ENCODE results near the gene TNFRSF4.

DNA sequence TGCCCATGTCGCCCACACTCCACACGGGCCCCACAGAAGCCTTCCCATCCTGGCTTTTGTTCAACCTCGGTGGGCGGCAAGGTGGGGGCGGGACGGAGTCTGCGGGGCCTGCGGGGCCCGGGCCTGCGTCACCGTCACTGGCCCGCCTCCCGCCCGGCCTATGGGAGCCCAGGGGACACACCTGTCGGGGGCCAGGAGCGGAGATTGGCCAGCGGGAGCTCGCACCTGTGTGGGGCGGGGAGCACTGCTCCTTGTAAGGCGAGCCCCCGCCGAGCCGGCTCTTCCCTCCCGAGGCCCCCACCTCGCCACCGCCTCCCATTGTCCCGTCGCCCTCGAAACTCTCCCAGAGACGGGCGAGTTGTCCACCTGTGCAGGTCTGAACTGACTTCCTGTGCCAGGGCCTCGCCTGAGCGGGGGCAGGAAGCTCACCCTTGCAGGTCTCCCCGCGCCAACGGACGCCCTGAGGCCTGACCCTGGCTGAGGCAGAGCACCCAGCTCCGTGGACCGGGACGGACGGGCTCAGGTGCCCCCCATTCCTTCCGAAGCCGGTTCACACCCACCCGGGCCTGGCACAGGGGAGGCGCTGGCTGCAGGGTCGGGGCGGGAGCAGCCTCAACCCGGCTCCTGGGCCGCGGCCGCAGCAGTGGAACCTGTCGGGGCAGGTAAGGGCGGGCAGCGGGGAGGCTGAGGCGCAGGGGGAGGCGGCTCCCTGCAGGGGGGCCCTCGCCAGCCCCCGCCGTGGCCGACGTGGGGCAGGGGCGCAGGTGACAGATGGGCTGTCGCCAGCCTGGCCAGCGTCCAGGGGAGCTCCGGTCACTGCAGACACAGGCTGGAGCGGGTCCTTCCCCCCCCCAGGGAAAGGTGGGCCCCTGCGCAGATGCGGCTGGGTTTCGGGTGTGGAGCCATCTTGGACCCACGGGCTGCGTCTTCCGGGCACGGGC, 51.1 kb downstream of the TNFRSF4 start:
- TF ChIP-seq, protein P1, sequence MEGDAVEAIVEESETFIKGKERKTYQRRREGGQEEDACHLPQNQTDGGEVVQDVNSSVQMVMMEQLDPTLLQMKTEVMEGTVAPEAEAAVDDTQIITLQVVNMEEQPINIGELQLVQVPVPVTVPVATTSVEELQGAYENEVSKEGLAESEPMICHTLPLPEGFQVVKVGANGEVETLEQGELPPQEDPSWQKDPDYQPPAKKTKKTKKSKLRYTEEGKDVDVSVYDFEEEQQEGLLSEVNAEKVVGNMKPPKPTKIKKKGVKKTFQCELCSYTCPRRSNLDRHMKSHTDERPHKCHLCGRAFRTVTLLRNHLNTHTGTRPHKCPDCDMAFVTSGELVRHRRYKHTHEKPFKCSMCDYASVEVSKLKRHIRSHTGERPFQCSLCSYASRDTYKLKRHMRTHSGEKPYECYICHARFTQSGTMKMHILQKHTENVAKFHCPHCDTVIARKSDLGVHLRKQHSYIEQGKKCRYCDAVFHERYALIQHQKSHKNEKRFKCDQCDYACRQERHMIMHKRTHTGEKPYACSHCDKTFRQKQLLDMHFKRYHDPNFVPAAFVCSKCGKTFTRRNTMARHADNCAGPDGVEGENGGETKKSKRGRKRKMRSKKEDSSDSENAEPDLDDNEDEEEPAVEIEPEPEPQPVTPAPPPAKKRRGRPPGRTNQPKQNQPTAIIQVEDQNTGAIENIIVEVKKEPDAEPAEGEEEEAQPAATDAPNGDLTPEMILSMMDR (conservative IDR thresholded peaks at IDR 0.05 in 1 of 2, IDR thresholded peaks at IDR 0.05 in 1 of 2; ENCODE audit: extremely low read depth in 1 of 2, insufficient read depth in 1 of 2, low read depth in 1 of 2, low read length in 2 of 2) = no peak
- no peak for TF ChIP-seq EZH2 (IDR thresholded peaks at IDR 0.05; ENCODE audit: borderline replicate concordance, low read length)
